ENCODE results near the gene HOMEZ.
"Not testable (repeated sequence)": the region's sequence is repeated elsewhere in the genome, so short reads cannot be mapped to it uniquely, and the experiment has no call there.

Gene HOMEZ

GRCh38 chr14:23237772-23238594, 47.9 kb downstream of the HOMEZ start, which contains the start of gene RNF212B:
TSS of gene RNF212B (plus strand) at chr14:23237936. CDS start at chr14:23240346, 2,410 bp downstream.
- in situ Hi-C loops (cut with HindIII; ENCODE audit: low pct_ligation_motif_present, low sequenced_read_pairs), result no loop called here
- H3K27me3 ChIP-seq (replicated peaks), result no peaks in the 10 kb centered on the region
- no peaks in the 10 kb centered on the region for H3K36me3 ChIP-seq (replicated peaks)
- TF ChIP-seq, protein P1, sequence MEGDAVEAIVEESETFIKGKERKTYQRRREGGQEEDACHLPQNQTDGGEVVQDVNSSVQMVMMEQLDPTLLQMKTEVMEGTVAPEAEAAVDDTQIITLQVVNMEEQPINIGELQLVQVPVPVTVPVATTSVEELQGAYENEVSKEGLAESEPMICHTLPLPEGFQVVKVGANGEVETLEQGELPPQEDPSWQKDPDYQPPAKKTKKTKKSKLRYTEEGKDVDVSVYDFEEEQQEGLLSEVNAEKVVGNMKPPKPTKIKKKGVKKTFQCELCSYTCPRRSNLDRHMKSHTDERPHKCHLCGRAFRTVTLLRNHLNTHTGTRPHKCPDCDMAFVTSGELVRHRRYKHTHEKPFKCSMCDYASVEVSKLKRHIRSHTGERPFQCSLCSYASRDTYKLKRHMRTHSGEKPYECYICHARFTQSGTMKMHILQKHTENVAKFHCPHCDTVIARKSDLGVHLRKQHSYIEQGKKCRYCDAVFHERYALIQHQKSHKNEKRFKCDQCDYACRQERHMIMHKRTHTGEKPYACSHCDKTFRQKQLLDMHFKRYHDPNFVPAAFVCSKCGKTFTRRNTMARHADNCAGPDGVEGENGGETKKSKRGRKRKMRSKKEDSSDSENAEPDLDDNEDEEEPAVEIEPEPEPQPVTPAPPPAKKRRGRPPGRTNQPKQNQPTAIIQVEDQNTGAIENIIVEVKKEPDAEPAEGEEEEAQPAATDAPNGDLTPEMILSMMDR (IDR thresholded peaks at IDR 0.05; ENCODE audit: low read depth, low read length, missing control alignments), result no peak
- H3K4me3 ChIP-seq (ENCODE audit: low read depth, low read length), result peak within 1 kb of the TSS; percentile 29
- H3K27ac ChIP-seq, result no peak within 1 kb of the TSS
- DNase-seq, result peak; percentile 58

- H3K4me3 ChIP-seq (ENCODE audit: low read depth, low read length); DNase-seq; H3K27me3 ChIP-seq (replicated peaks); H3K36me3 ChIP-seq (replicated peaks); H3K27ac ChIP-seq; in situ Hi-C loops (cut with HindIII; ENCODE audit: low pct_ligation_motif_present, low sequenced_read_pairs): not testable (repeated sequence)
These were observed 53.6 kb downstream of the HOMEZ start for GRCh38 chr14:23232241-23232808.

GRCh38 chr14:23228812-23229211, 57.1 kb downstream of the HOMEZ start:
- in situ Hi-C loops (cut with HindIII; ENCODE audit: low pct_ligation_motif_present, low sequenced_read_pairs), result no loop called here
- H3K4me3 ChIP-seq (ENCODE audit: low read depth, low read length), result no peak overlapping the region
- no peaks in the 10 kb centered on the region for H3K36me3 ChIP-seq (replicated peaks)
- H3K27ac ChIP-seq, result no peak overlapping the region
- TF ChIP-seq, protein P1 (IDR thresholded peaks at IDR 0.05; ENCODE audit: low read depth, low read length, missing control alignments), result no peak
- DNase-seq, result no peak
- no peaks in the 10 kb centered on the region for H3K27me3 ChIP-seq (replicated peaks)

- in situ Hi-C loops (cut with HindIII; ENCODE audit: low pct_ligation_motif_present, low sequenced_read_pairs), result no loop called here
- Histone ChIP-seq H3K36me3 (replicated peaks) (no peaks in the 10 kb centered on the region), H3K27ac (no peak overlapping the region), H3K27me3 (replicated peaks) (no peaks in the 10 kb centered on the region), H3K4me3 (ENCODE audit: low read depth, low read length) (no peak overlapping the region)
- TF ChIP-seq, protein P1 (IDR thresholded peaks at IDR 0.05; ENCODE audit: low read depth, low read length, missing control alignments), result no peak
- no peak for DNase-seq
These were observed 58.4 kb downstream of the HOMEZ start for GRCh38 chr14:23227566-23227965.

DNA sequence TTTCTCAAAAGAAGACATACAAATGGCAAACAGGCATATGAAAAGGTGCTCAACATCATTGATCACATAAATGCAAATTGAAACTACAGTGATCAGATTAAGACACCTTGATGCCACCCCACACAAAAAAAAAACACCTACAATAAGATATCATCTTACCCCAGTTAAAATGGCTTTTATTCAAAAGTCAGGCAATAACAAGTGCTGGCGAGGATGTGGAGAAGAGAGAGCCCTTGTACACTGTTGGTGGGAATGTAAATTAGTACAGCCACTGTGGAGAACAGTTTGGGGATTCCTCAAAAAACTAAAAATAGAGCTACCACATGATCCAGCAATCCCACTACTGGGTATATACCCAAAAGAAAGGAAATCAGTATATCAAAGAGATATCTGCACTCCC, 61.0 kb downstream of the HOMEZ start:
- H3K27me3 ChIP-seq (replicated peaks); H3K36me3 ChIP-seq (replicated peaks); H3K4me3 ChIP-seq (ENCODE audit: low read depth, low read length); in situ Hi-C loops (cut with HindIII; ENCODE audit: low pct_ligation_motif_present, low sequenced_read_pairs); H3K27ac ChIP-seq; DNase-seq: not testable (repeated sequence)
